ENCODE measurements around the gene RFTN1. TPM values are rescaled to one million over a fixed set of nuclear protein-coding genes. Genes with fewer than 3 reads are reported as not detected.

Gene RFTN1
- total and polyA plus RNA-seq, 2 of the 8 experiments (the other 6 are each of a cell fraction or from before 2014, with no cell fraction given): 4.6 to 6.7 TPM

DNA sequence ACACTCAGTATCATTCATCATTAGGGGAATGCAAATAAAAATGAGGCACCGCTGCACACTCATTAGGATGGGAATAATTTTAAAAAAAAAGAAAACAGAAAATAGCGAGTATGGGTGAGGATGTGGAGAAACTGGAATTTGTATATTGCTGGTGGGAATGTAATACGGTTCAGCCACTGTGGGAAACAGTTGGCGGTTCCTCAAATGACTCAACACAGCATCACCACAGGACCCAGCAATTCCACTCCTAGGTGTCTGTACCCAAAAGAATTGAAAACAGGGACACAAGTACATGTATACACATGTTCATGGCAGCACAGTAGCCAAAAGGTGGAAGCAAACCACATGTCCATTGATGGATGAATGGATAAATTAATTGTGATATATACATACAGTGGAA lies 35.2 kb upstream of the RFTN1 start:
- Histone ChIP-seq H3K56ac (replicated peaks; ENCODE audit: insufficient read length, low read depth, low read length) (no peak overlapping the region), H3K4me1 (replicated peaks in 1 of 4; ENCODE audit: control insufficient read depth in 3 of 4, insufficient read depth in 4 of 4, low read length in 3 of 4) (peaks cover 0 to 4% (median 2%) of the 10 kb centered on the region in 4 experiments; a peak in 4 of 7 replicates), H2AFZ (ENCODE audit: low read length) (no peak overlapping the region), H4K5ac (ENCODE audit: insufficient read length, low read depth, low read length) (no peak overlapping the region), H3K36me3 (ENCODE audit: control insufficient read depth in 2 of 4, insufficient read depth in 4 of 4, low read length in 3 of 4) (no peaks in the 10 kb centered on the region), H4K20me1 (replicated peaks in 1 of 2; ENCODE audit: control insufficient read depth in 1 of 2, insufficient read depth in 2 of 2, low read length in 2 of 2) (no peaks in the 10 kb centered on the region), H2BK20ac (ENCODE audit: low read length) (no peak overlapping the region), H3K27ac (ENCODE audit: low read depth, low read length) (no peak overlapping the region), H3K9me3 (ENCODE audit: insufficient read depth in 2 of 2, low read depth in 1 of 2, low read length in 1 of 2) (no peaks in the 10 kb centered on the region), H3K79me2 (ENCODE audit: control insufficient read depth in 1 of 2, insufficient read depth in 2 of 2, low read length in 2 of 2) (no peaks in the 10 kb centered on the region), H3K4ac (replicated peaks; ENCODE audit: insufficient read length, low read depth, low read length) (no peak overlapping the region), H2AK5ac (ENCODE audit: low read depth, low read length) (no peak overlapping the region), H2BK12ac (ENCODE audit: low read depth, low read length) (no peak overlapping the region), H3K4me2 (ENCODE audit: insufficient read depth in 1 of 2, low read depth in 2 of 2, low read length in 2 of 2) (no peak overlapping the region), H4K91ac (replicated peaks; ENCODE audit: insufficient read length, low read length) (no peak overlapping the region), H3K4me3 (ENCODE audit: extremely low read depth in 1 of 4, insufficient read depth in 2 of 4, low read depth in 3 of 4, low read length in 4 of 4) (no peak overlapping the region), H3K79me1 (ENCODE audit: low read depth, low read length) (no peaks in the 10 kb centered on the region), H3K9ac (replicated peaks in 1 of 4; ENCODE audit: extremely low read depth in 1 of 4, low read depth in 3 of 4, low read length in 3 of 4) (no peak overlapping the region), H3K23me2 (ENCODE audit: low read depth, low read length) (no peaks in the 10 kb centered on the region), H3K18ac (ENCODE audit: extremely low read depth, low read length) (no peak overlapping the region), H2BK5ac (ENCODE audit: low read depth, low read length) (no peak overlapping the region), H3K14ac (ENCODE audit: insufficient read length) (no peak overlapping the region), H3K23ac (ENCODE audit: insufficient read length) (no peak overlapping the region), H2BK120ac (replicated peaks; ENCODE audit: low read depth, low read length) (no peak overlapping the region), H2BK15ac (ENCODE audit: low read length) (0 out of 2 replicates have a peak overlapping the region, but pooled peaks have one; percentile 76), H4K8ac (ENCODE audit: extremely low read depth, insufficient read depth, low read length) (no peak overlapping the region), H3K27me3 (replicated peaks in 1 of 4; ENCODE audit: control insufficient read depth in 3 of 4, extremely low read depth in 1 of 4, insufficient read depth in 3 of 4, low read length in 3 of 4) (no peaks in the 10 kb centered on the region)
- DNase-seq (ENCODE audit: low read depth in 1 of 2, low spot score in 2 of 2) (no peak), FAIRE-seq (no peak)
- ChIA-PET POLR2A (ENCODE audit: partially characterized antibody) (no interaction called here), CTCF (ENCODE audit: partially characterized antibody) (interaction anchor here (1.9 to 2.3 kb wide), 2 partner anchors 182 to 255 kb away, joined by 10 to 16 read pairs; no protein-coding TSS in a partner anchor)
- WGBS, 2 experiments (ENCODE audit: extremely low coverage in 1 of 2, insufficient coverage in 1 of 2, insufficient read length in 1 of 2, insufficient replicate concordance in 2 of 2, low coverage in 1 of 2, low lambda C conversion rate in 2 of 2, missing lambda C conversion rate in 1 of 2): 100% methylated on average over 4 of the region's 4 CpGs; no CpG with 5 or more reads in 1 of the 2 experiments
- TF ChIP-seq SP4 (IDR thresholded peaks at IDR 0.05; ENCODE audit: low read length) (no peak), KDM1A (IDR thresholded peaks at IDR 0.05; ENCODE audit: borderline replicate concordance, low read length) (no peak), TAF1 (IDR thresholded peaks at IDR 0.05; ENCODE audit: low read depth, low read length) (no peak), PHF8 (conservative IDR thresholded peaks at IDR 0.05; ENCODE audit: low read depth, low read length) (no peak), CHD2 (IDR thresholded peaks at IDR 0.05; ENCODE audit: low read length) (no peak), NRF1 (IDR thresholded peaks at IDR 0.05; ENCODE audit: low read depth, low read length) (no peak), RBBP5 (IDR thresholded peaks at IDR 0.05; ENCODE audit: borderline replicate concordance, low read depth, low read length) (no peak), SAP30 (IDR thresholded peaks at IDR 0.05; ENCODE audit: insufficient read depth, insufficient replicate concordance, low read length) (no peak)

Data from H1 (cell line).